Glomerular endothelial cell (primary cell): ENCODE data around the gene ZNF311. TPM values are rescaled to one million over a fixed set of nuclear protein-coding genes. Genes with fewer than 3 reads are reported as not detected.

Experiments
- DNase-seq: peaks from one replicate; pipeline ENCODE4 v3.0.0-alpha.2; 2011; ENCODE audit warnings: low read depth, low spot score; ENCODE audit errors: extremely low read depth
- total RNA-seq: library from RNA; depleted of rRNA; stranded (reverse); fragments of >200 nt; gene quantifications from 2 replicates; pipeline ENCODE4 v1.2.3, GENCODE V29; 2015

Gene ZNF311
- total RNA-seq = 0.05 and 0.70 TPM in 2 replicates

DNA sequence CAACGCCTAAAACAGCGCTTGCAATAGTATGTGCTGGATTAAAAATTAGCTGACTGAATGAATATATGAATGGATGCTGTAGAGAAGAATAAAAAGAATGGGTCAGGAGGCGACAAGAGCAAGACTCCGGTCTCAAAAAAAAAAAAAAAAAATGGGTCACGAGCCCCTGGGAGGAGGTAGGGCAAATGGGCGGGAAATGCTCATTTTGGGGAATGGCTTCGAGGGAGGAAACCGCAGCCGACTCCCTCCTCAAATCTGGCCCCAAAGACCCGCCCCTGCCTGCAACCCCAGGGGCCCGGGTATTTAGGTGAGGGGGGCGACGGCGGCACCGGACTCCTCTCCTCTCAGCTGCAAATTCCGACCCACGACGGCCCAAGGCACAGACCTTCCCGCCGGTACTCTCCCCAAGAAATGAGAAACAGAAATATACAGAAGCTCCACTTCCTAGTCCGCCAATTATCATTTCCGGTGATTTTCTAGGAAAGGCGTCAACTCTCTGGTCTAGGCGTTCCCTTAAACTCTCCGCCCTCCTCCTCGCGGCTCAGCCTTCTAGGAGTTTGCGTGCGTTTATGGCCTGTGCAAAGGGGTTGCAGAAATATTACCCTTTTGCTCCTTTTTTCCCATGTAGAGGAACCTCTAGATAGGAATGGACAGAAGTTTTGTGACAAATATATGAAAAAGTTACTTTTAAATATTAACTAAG, at the start of gene ZNF311:
Gene ZNF311 (minus strand): TSS at position 133 of the 703 bp plus-strand sequence. CDS start 1,361 bp downstream, outside the sequence.
- DNase-seq = no peak

- no peak for DNase-seq
Observed at GRCh38 chr6:29051680-29052079, 46.6 kb upstream of the ZNF311 start.

DNA sequence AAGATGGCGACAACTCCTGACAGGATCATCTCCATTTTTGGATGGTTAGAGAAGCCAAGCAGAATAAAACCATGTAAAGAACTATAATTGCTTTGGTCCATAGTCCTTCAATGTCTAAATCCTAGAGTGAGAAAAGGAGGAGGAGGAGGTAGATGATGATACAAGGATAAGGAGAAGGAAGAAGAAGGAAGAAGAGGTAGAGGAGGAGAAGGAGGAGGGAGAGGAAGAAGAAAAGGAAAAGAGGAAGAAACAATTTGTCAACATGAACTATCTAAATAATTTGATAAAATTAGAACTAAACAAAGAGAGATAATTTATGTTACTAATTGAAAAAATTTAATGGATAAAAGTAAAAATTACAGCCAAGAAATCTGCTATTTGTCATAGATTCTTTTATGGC, 40.0 kb upstream of the ZNF311 start, which contains the start of gene OR2W1:
Gene OR2W1 (minus strand): TSS at position 101 of the 400 bp plus-strand sequence. CDS start 0 bp downstream, at position 101.
- no peak for DNase-seq

GRCh38 chr6:29035951-29036350, 30.8 kb upstream of the ZNF311 start:
- no peak for DNase-seq

- no peak for DNase-seq
Observed at GRCh38 chr6:29028821-29029220, 23.7 kb upstream of the ZNF311 start.

- DNase-seq = no peak
Observed at GRCh38 chr6:29025927-29026585, 20.9 kb upstream of the ZNF311 start.

DNA sequence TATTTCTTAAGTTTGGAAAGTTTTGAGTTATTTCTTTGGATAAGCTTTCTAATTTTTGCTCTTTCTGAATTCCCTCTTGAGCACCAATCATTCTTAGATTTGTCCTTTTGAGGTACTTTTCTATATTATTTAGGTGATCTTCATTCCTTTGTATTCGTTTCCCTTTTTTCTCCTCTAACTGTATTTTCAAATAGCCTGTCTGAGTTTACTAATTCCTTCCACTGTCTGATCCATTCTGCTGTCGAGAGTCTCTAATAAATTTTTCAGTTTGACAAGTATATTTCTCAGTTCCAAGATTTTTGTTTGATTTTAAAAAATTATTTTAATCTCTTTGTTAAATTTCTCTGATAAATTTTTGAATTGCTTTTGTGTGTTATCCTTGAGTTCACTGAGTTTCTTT, 16.3 kb upstream of the ZNF311 start:
- DNase-seq = no peak

DNA sequence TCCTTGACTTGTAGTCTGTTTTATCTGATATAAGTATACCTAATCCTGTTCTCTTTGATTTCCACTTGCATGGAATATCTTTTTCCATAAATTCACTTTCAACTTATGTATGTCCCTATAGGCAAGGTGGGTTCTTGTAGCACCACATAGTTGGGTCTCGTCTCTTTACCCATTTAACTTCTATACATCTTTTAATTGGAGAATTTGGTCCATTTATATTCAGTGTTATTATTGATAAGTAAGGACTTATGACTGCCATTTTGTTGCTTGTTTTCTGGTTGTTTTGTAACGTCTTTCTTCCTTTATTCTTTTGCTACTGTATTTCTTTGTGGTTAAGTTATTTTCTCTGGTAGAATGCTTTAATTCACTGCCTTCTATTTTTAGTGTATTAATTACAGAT, 14.5 kb upstream of the ZNF311 start:
- no peak for DNase-seq

- DNase-seq = no peak
Observed at GRCh38 chr6:29017428-29017802, 12.3 kb upstream of the ZNF311 start.

GRCh38 chr6:29016559-29017427, 11.7 kb upstream of the ZNF311 start:
- DNase-seq = peak; percentile 68

DNA sequence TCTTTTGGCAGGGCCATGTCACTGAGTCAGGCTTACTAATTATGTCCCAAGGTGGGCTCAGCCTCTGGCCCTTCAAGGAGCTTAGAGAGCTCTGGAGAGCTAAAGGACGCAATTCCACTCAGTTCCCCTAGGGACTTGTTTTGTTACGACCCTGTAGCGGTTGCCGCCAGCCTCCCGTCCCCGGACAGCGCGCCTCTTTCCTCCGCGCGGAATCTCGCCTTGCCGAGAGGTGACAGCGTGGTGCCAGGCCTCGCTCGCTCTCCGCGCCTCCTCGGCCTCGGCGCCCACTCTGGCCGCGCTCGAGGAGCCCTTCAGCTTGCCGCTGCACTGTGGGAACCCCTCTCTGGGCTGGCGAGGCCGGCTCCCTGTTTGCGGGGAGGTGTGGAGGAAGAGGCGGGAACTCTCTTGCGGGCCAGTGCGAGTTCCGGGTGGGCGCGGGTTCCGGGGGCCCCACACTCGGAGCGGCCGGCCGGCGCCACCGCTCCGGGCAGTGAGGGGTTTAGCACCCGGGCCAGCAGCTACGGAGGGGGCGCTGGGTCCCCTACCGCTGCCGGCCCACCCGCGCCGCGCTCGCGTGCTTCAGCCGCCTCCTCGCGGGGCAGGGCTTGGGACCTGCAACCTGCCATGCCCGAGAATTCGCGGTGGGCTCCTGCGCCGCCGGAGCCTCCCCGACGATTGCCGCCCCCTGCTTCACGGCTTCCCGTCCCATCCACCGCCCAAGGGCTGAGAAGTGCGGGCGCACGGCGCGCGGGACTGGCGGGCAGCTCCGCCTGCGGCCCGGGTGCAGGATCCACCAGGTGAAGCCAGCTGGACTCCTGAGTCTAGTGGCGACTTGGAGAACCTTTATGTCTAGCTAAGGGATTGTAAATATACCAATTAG, 9.9 kb upstream of the ZNF311 start:
- DNase-seq = no peak

- DNase-seq = peak; percentile 27
Observed at GRCh38 chr6:29011276-29011734, 6.2 kb upstream of the ZNF311 start.

DNA sequence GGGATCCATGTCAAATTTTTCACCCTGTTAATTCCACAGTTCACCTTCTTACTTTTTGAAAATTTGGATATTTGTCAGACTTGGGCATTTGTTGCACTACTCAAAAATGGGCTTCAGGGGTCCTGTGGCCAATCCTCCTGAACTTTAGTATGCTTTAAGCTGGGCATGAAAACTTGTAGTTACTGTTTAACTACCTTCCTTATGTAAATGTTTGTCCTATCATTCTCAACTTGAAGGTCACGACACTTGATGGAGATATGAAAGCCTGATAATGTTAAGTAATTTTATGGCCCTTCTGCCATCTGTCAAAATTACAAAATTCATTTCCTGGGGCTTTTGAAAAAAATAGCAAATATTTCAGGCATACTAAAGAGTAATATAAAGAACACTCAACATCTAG, 4.2 kb upstream of the ZNF311 start:
- no peak for DNase-seq

DNA sequence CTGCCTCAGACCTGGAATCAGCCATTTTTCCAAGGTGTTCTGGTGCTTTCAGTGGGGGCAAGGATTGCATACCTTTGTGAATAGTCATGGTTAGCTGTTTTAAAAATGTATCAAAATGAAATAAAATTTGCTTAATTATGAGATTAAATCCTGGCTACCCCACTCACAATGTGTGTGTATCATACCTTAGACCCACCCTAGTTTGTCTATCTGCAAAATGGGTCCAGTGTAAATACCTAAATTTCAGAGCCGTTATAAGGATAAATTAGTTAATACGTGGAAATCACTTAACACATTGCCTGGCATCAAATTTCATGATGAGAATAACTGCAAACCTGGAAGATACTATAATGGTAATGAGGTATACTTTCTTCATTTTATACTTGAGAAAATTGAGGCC, 3.0 kb upstream of the ZNF311 start:
- DNase-seq = no peak

GRCh38 chr6:28996844-28997510, 8.1 kb downstream of the ZNF311 start:
- no peak for DNase-seq

GRCh38 chr6:28995093-28995650, 9.9 kb downstream of the ZNF311 start:
- DNase-seq = no peak

DNA sequence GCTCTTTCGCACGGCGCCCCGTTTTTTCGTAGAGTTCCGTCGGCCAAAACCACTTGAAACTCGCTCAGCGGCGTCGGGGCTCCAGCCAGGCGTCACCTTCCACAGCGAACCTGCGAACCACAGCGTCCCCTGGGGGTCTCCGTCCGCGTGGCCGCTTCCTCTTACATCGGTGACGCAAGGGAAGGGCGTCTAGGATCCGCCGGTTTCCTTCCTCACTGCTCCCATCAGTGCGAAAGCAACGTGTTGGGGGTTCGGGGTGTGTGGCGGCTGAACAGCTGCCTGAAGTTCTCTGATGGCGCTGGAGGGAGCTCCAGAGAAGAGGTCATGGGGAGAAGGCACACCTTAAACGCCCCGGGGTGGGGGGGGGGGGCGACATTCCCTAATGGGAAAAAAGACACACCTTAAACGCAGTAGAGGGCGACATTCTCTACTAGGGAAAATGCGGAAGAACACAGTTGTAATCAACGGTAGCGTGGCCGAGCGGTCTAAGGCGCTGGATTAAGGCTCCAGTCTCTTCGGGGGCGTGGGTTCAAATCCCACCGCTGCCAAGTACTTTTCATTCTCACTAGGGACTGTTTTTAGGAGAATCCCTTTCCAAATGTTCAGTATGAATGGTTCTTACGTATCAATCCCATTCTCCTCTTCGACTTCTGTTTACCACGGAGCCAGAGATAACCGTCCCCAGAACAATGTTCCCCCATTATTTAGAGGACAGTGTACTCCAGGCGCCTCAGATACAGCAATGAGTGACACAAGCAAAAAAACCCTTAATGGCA, 16.4 kb downstream of the ZNF311 start:
- peak; percentile 67 for DNase-seq

GRCh38 chr6:28985462-28986164, 19.5 kb downstream of the ZNF311 start:
- DNase-seq = peak; percentile 97
